D721Med (cell line): ENCODE measurements around the gene NFIA.

Experiments
- DNase-seq: peaks from one replicate; pipeline ENCODE4 v3.0.0; 2011; ENCODE audit warnings: low spot score; ENCODE audit not compliant: insufficient read length
- FAIRE-seq: peaks from 2 replicates; lab custom pipeline; 2011; peaks lifted over from hg19 to GRCh38; lab: Jason Lieb, UNC
- CTCF ChIP-seq: IDR thresholded peaks from 2 replicates; pipeline ENCODE4 v1.5.1; 2012; ENCODE audit warnings: mild to moderate bottlenecking, control low read depth; ENCODE audit not compliant: insufficient read depth; ENCODE audit errors: missing control alignments

The NFIA gene

GRCh38 chr1:61240878-61241277 lies 158.5 kb downstream of the NFIA start:
- FAIRE-seq, result peak; percentile 6
- no peak for DNase-seq

GRCh38 chr1:61241411-61241838 lies 159.1 kb downstream of the NFIA start:
- no peak for FAIRE-seq
- TF ChIP-seq CTCF, result no peak
- DNase-seq, result no peak

More at GRCh38 chr1:61240878-61241277, 158.5 kb downstream of the NFIA start:
- no peak for TF ChIP-seq CTCF

- FAIRE-seq (no peak), DNase-seq (no peak)
- no peak for TF ChIP-seq CTCF
Observed at GRCh38 chr1:61241973-61242381, 159.6 kb downstream of the NFIA start.

- no peak for TF ChIP-seq CTCF
- FAIRE-seq (no peak), DNase-seq (no peak)
Observed at GRCh38 chr1:61244114-61244513, 161.8 kb downstream of the NFIA start.

- DNase-seq (no peak), FAIRE-seq (peak; percentile 38)
- TF ChIP-seq CTCF, result no peak
Observed at GRCh38 chr1:61245696-61246400, 163.5 kb downstream of the NFIA start.

GRCh38 chr1:61247051-61247825 lies 164.9 kb downstream of the NFIA start:
- FAIRE-seq (no peak), DNase-seq (no peak)
- TF ChIP-seq CTCF, result no peak
